Measurements from ENCODE around the gene SLC6A2.
"Not testable (repeated sequence)": the region's sequence is repeated elsewhere in the genome, so short reads cannot be mapped to it uniquely, and the experiment has no call there.

SLC6A2 gene

GRCh38 chr16:55655897-55656681, at the start of gene SLC6A2:
Gene SLC6A2, plus strand, starts transcription at chr16:55655988. Its CDS starts 707 bp downstream, at chr16:55656695.
- DNase-seq = peak in 1 of 56 donors; percentile 9

DNA sequence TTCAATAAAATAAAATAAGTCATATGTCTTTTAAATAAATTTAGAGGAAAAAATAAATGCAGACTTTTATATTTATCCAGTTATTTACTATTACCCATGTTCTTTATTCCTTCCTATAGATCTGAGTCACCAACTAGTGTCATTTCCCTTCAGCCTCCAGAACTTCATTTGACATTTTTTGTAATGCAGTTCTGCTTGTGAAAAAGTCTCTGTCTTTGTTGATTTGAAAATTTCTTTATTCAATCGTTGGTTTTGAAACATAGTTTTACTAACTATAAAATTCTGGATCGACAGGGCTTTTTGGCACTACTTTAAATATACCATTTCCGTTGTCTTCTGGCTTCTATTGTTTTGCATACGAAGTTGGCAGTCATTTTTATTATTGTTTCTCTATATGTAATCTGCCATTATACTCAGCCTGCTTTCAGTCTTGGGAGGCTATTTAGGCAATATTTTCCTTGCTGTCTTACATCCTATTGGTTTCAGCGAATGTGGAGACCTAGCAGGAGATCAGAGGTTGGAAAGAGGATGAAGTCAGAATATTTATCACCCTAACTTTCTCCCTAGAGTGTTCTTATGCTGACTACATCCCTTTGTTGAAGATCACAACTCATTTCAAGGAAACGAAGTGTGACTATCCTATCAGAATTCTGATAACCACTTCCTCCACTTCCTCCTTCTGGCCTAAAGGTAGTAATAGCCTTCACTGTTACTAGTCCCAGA, 42.0 kb upstream of the SLC6A2 start:
- DNase-seq = no peak

DNA sequence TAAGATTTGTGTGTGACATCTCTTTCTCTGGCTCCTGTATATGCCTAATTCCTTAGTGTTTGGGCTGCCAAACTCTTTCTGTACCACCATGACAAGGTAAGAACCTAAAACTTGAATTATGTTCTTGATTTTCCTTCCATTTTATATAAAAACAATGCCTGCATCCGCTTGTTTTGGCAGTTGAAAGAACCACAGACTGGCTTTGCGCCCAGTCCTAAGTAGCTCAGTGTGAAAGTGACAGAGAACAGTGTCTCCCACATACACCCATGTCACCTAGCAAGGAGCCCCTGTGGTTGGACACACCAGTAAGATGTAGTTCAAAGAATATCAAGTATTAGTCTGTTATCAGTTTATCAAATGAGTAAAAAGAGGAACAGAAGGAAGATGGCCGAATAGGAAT, 40.7 kb upstream of the SLC6A2 start:
- DNase-seq = no peak

- not testable (repeated sequence) for DNase-seq
Observed at GRCh38 chr16:55615670-55616069, 40.1 kb upstream of the SLC6A2 start.

DNA sequence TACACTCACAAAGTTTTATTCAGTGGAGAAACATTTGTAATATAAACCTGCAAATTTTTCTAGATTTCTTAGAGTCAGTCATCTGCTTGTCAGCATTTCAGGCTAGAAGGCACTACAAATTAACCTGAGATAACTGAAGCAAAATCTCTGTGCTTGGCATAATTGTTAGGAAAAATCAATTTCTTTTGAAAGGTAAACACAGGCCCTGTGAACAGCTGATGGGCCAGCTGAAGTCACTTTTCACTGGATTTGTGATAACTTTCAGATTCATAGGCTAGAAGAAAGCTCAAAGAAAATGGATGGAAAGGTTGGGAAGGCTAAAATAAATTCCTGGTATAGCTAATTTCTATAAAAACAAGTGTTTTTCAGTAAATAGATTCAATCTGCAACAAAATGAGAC, 34.0 kb upstream of the SLC6A2 start:
- no peak for DNase-seq

DNA sequence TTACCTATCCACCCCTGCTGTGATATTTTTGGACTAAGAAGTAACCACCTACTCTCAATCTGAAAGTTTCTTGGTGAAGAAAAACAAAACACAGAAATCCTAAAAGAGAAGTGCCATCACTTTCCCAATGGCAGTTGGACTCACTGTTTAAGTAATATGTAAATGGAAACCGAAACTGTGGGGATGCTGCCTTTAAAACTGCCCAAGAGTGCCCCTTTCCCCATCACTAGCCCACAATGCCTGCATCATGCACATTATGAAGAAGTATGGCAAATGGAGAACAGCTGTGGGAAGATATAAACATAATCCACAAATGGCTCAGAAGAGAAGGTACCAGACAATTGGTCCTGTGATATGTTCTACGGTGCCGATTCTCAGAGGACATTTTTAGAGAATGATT, 33.5 kb upstream of the SLC6A2 start:
- DNase-seq = no peak

DNA sequence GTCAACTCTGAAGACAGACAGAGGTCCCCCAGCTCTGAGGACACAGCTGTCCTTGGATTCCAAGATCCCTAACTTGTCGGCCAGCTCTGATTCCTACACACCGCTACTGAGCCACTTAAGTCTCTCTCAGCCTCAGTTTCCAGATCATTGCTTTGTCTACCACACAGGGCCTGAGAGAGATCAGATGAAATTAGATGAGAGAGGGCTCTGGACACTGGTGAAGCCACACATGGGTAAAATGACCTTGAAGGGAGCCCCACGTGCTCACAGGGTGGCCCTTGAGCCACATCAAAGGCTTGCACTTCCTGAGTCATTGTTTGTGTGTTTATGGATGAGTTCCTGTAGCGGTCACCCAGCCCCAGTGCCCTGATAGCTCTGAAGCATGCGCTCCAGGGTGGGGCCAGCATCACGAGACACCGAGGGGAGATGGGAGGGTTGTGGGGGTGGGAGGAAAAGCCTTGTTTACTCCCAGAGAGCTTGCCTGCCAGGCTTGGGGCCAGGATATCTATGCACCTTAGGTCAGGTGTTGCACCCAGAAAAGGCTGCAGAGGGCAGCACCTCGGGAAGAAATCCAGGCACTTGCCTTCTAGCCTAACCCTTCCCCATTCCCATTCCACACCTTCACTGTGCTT, 32.7 kb upstream of the SLC6A2 start:
- no peak for DNase-seq

GRCh38 chr16:55623640-55624039, 32.1 kb upstream of the SLC6A2 start:
- DNase-seq = no peak

DNA sequence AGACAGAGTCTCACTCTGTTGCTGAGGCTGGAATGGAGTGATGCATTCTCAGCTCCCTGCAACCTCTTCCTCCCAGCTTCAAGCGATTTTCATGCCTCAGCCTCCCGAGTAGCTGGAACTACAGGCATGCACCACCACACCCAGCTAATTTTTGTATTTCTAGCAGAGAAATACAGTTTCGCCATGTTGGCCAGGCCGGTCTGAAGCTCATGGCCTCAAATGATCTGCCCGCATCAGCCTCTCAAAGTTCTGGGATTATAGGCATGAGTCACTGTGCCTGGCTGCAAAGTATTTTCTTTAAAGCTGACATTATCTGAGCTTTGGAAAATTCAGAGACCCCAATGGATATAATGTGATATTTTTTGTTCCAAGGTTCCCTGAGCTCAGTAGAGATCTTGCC, 31.1 kb upstream of the SLC6A2 start:
- no peak for DNase-seq

GRCh38 chr16:55625843-55626242, 29.9 kb upstream of the SLC6A2 start:
- no peak for DNase-seq

GRCh38 chr16:55628306-55628968, 27.4 kb upstream of the SLC6A2 start:
- DNase-seq = no peak

- DNase-seq = no peak
Observed at GRCh38 chr16:55630774-55631173, 25.0 kb upstream of the SLC6A2 start.

DNA sequence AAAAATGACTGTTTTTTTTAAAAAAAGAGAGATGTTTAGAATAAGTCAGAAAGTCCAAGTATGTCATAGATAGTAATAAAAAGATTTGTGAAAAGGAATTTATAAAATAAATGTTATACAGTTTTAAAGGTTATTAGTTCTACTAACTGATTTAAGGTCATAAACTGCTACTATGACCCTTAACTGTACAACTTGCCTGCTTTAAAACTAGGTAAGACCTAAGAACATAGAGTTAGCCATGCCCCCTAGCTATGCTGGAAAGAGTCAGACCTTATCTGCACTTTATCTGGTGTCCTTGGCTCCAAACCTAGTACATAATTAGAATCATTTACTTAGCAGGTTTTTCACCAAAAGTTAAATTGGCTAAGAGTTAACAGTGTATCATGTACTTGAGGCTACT, 23.5 kb upstream of the SLC6A2 start:
- no peak for DNase-seq

DNA sequence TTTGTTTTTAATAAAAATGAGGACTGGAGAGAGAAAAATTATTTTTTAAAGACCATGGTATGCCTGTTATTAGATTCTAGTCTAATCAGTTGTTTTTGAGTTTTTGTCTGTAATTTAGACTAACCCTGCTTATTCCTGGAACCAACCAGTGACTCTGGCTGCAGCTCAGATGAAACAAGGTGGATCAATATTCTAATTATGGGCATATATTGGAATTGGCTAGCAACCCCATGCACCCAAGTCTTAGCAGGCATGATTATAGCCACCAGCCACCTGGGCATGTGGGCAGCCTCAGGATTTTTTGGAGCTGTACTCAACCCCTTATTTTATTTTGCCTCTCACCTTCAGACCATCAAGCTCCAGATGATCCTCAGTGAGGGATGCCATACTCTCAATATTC, 21.6 kb upstream of the SLC6A2 start:
- DNase-seq = no peak

DNA sequence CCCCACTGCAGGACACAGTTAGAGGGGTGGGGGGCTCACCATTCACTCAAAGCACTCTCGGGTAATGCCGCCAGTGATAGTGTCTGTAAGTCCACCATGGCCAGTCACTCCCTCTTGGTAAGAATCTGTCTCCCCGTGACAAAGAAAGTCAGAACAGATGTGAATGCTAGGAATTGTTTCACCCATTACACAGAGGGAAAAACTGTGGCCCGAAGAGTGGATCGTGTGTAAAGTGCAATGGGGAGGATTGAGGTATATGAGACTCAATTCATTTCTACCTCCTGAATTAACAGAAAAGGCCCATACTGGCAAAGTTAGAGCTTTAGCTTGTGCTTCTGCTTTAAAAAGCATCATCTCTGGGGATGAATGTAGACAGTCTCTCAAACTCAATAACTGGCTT, 17.5 kb upstream of the SLC6A2 start:
- no peak for DNase-seq

DNA sequence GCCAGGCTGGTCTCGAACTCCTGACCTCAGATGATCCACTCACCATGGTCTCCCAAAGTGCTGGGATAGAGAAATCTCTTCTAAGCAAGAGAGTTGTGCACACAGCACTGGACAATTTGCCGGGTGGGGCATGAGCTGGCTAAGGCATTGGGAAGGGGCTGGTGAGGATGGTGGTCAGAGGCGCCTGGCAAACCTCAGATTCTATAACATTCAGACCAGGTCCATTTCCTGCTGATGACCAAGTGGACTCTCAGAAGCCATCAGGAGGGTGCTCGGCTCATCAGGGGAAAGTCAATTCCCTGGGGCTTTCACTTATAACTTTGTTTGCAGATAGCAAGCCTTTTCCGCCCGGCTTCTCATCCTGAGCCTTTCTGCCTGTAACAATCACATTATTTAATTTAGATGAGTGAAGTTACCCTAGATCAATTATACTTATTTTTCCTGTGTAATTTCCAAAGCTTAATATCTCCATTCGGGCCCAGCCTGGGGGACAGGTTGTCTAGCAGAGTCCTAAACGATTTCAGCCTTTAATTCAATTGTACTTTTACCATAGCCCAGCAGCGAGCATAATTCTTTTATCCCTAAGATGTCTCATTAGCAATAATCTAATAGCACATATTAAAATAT, 15.0 kb upstream of the SLC6A2 start:
- no peak for DNase-seq

GRCh38 chr16:55641430-55642056, 14.2 kb upstream of the SLC6A2 start:
- no peak for DNase-seq

GRCh38 chr16:55642611-55643010, 13.2 kb upstream of the SLC6A2 start:
- no peak for DNase-seq

DNA sequence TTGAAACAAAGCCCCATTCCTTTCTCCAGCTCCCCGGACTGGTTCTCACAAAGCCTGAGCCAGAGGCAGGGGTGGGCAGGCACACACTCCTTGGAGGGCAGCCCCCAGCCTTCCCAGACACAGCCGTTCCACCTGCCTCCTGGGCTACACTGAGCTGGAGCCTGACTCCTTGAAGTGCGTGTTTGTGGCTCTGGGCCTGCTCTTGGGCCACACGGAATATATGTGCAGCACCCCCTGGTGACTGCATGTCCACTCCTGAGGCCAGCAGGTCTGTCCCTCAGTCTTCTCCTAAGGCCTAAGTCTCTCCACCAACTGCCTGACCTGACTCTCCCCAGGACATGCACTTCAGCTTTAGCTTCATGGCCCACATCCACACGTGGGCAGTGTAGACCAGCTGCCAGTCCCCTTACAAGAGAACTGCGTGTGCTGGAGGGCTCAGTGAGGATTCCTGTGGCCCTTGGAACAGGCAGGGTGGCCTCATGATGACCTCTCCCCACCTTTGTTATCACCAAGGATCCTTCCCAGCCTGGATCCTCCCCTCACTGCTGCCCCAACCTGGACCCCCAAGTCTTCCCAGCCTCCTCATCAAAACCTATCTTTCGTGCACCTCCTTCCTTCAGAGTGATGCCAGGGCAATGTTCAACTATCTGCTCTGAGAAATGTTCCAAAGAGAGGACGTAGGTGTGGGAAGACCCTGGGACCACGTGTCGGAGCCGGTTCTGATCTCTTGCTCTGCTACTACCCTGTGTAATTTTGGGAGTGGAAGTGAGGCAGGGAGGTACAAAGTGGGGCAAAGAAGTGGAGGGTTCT, 12.4 kb upstream of the SLC6A2 start:
- no peak for DNase-seq

- DNase-seq = no peak
Observed at GRCh38 chr16:55645986-55646385, 9.8 kb upstream of the SLC6A2 start.

Data from nucleus accumbens (tissue), 56 donors.